SKM-1 treated with dmso at 0.1 percent for 144 hours (cell line): ENCODE data around the gene SPP1.
A peak's percentile ranks its signal among the peaks of the same experiment; 100 is the strongest.
"Not testable (repeated sequence)": the region's sequence is repeated elsewhere in the genome, so short reads cannot be mapped to it uniquely, and the experiment has no call there.

Source experiments
- DNase-seq: peaks from one replicate; lab custom pipeline; 2025; ENCODE audit not compliant: unreplicated experiment; lab: John Stamatoyannopoulos, UW

Gene SPP1

DNA sequence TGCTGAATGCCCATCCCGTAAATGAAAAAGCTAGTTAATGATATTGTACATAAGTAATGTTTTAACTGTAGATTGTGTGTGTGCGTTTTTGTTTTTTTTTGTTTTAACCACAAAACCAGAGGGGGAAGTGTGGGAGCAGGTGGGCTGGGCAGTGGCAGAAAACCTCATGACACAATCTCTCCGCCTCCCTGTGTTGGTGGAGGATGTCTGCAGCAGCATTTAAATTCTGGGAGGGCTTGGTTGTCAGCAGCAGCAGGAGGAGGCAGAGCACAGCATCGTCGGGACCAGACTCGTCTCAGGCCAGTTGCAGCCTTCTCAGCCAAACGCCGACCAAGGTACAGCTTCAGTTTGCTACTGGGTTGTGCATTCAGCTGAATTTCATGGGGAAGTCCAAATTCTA, at the start of gene SPP1:
Gene SPP1 (plus strand): TSS at position 249 of the 400 bp plus-strand sequence. CDS start 1,182 bp downstream, outside the sequence.
- DNase-seq: peak; percentile 84

DNA sequence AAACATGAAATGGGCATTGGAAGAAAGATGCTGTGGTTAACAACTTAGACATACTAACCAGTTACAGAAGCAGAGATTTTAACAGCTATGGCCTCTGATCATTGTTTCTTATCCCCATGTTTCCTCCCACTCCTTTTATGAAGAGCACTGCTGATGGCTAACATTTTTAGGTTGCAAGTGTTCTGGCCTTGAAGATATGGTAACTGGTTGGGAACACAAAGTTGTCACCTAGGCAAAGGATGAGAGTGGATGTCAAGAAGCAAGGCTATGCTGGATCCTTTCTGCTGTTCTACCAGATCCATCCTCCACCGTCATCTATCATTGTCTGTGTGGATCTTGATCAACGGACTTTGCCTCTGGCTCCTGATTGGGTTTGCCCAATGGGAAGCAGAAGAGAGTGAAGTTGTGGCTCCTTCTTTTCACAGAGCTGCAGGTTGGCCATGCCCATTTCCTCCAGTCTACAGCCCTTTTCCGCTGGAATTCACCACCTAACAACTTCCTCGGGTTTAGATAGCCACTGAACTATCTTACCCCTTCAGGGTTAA, 48.9 kb upstream of the SPP1 start:
- DNase-seq: no peak

DNA sequence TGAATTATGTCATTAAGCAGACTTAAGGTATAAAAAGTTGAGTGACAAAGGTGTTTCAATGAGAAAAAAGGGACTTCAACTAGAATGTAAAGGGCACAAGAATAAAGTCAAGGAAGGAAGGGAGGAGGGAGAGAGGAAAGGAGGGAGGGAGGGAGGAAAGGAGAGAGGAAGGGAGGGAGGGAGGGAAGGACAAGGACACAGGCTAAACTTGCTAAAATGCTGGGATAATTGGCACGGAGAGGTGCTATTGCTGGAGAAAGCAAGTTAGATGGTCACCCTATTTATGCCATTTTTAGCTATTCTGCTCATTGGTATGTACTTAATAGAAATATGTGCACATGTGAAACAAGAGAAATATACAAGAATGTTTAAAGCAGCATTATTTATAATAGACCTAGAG, 44.9 kb upstream of the SPP1 start:
- no peak for DNase-seq

DNA sequence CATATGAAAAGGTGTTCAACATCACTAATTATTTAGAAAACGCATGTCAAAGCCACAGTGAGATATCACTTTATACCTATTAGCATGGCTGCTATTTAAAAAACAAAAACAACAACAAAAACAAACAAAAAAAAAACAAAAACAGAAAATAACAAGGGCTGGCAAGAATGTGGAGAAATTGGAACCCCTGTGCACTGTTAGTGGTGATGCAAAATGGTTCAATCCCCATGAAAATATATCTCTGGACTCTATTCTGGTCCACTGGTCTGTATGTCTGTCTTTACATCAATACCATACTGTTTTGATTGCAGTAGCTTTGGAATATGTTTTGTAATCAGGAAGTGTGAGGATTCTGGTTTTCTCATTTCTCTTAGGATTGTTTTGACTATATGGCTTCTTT, 43.6 kb upstream of the SPP1 start:
- no peak for DNase-seq

DNA sequence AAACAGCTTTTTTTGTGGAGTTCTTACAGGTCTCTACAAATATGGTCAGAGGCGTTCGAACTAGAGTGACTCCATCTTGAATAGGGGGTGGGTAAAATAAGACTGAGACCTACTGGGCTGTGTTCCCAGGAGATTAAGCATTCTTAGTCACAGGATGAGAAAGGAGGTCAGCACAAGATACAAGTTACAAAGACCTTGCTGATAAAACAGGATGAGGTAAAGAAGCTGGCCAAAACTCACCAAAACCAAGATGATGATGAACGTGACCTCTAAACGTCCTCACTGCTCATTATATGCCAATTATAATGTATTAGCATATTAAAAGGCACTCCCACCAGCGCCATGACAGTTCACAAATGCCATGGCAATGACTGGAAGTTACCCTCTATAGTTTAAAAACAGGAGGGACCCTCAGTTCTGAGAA, 42.8 kb upstream of the SPP1 start:
- DNase-seq: no peak

DNA sequence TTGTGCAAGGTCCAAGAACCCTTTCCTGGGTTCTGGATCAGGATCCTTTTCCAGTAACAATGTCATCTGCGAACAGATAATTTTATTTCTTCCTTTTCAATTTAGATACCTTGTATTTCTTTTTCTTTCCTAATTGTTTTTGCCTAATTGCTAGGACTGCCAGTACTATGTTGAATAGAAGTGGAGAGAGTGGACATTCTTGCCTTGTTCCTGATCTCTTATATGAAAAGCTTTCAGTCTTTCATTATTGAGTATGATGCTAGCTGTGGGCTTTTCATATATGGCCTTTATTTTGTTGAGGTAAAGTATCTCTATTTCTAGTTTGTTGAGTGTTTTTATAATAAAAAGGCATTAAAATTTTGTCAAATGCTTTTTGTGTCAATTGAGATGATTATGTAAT, 42.2 kb upstream of the SPP1 start:
- no peak for DNase-seq

DNA sequence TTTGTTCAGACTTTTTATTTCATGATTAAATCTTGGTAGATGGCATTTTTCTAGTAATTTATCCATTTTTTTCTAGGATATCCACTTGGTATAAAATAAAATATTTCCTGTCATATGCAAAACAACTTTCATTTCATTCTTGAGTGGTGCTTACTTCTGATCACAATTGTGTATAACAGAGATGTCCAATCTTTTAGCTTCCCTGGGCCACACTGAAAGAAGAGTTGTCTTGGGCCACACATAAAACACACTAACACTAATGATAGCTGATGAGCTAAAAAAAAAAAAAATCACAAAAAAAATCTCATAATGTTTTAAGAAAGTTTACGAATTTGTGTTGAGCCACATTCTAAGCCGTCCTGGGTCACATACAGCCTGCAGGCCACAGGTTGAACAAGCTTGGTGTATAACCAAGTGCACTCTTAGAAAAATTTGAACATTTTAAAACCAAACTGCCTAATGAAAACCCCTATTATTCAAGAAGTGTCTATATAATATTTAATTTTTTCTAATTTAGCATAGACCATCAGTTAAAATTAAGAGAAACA, 41.3 kb upstream of the SPP1 start:
- DNase-seq: no peak

DNA sequence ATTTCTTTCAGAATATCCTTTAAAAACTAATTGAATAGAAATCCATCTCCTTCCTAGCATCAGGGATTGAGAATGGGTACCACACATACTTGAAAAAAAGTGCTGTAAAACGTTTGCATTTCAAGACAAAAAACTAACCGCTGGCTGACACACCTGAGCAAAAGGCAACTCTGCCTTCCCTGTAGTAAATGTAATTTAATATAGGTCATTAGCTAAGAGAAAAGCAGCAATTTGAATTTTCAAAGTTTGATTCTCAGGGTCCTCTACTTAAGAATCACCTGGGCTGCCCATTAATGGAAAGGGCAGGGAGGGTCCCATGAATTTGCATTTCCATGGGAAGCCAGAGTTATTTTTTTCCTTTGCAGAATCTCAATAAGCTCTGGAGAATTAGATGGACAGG, 40.5 kb upstream of the SPP1 start:
- DNase-seq: no peak

DNA sequence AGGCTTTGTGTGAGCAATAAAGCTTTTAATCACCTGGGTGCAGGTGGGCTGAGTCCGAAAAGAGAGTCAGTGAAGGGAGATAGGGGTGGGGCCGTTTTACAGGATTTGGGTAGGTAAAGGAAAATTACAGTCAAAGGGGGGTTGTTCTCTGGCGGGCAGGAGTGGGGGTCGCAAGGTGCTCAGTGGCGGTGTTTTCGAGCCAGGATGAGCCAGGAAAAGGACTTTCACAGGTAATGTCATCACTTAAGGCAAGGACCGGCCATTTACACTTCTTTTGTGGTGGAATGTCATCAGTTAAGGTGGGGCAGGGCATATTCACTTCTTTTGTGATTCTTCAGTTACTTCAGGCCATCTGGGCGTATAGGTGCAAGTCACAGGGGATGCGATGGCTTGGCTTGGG, 39.6 kb upstream of the SPP1 start:
- not testable (repeated sequence) for DNase-seq

DNA sequence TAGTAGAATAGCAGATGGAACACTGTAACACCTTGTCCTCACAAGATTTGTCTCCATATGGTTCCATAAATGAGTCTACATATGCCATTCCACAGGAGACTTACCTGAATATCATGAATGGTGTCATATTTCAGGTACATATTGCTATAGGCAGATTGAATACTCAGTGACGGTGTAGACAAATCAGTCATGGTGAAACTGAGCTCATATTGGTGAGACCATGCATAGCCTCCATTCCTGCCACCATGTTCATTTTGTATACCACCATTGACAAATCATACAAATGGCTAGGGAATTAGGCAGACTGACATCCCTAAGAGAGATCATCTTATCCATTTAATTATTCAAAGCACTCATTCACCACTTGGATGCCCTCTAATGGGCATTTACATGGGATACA, 38.0 kb upstream of the SPP1 start:
- DNase-seq: no peak

DNA sequence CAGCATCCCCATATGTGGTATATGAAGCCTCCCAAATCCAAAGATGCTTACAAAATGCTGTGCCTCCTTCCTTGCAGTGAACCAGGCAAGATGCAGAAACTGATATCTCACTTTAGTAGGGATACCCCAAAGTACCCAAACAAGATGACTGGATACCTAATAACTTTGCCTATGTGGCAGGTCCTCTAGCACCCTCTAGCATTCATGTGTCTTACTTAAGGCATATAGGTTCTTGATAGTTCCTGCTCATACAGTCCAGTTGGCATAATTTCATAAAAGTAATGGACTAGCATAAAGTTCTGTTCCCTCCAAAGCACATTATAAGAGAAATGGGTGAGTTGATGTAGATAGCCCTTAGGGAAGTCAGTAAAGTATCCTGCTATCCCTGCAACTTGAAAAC, 36.8 kb upstream of the SPP1 start:
- no peak for DNase-seq

DNA sequence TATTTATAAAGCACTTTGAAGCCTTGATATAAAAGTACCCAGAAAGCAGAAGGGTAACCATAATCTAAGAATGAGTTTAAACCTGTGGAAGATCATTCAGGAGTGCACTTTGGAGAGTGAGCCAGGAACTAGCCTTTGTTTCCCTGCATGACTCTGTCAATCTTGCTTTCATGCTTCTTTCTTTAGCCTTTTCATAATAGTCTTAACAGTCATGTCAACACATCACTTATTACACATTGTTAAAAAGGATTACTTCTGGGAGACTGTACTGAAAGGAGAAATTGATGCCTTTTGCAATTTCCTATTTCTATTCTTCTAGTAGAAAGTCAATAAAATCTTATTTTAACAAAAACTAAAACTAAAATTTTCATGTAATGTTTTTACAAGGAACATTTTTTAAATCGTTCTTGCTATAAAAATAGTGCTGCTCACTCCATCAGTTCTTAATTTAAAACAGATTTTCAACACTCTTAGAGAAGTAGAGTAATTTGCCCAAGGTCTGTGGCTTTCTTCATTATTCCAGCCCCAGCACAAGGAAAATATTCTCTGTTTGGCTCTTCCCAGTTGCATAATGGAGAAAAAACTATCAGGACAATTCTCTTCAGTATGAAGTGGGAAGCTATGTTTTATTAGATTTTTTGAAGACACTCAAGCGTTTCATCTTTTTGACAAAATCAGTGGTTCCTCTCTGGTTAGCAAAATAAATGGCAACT, 35.4 kb upstream of the SPP1 start:
- no peak for DNase-seq

DNA sequence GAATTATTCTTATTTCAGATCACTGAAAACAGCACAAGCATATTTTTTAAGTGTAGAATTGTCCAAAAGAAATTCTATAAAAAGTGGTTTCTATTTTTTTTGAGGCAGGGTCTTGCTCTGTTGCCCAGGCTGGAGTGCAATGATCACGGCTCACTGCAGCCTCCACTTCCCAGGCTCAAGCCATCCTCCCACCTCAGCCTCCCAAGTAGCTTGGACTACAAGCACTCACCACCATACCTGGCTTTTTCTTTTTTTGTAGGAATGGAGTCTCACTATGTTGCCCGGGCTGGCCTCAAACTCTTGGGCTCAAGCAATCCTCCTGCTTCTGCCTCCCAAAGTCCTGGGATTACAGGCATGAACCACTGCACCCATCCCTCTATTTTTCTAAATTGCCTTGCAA, 34.7 kb upstream of the SPP1 start:
- DNase-seq: not testable (repeated sequence)

DNA sequence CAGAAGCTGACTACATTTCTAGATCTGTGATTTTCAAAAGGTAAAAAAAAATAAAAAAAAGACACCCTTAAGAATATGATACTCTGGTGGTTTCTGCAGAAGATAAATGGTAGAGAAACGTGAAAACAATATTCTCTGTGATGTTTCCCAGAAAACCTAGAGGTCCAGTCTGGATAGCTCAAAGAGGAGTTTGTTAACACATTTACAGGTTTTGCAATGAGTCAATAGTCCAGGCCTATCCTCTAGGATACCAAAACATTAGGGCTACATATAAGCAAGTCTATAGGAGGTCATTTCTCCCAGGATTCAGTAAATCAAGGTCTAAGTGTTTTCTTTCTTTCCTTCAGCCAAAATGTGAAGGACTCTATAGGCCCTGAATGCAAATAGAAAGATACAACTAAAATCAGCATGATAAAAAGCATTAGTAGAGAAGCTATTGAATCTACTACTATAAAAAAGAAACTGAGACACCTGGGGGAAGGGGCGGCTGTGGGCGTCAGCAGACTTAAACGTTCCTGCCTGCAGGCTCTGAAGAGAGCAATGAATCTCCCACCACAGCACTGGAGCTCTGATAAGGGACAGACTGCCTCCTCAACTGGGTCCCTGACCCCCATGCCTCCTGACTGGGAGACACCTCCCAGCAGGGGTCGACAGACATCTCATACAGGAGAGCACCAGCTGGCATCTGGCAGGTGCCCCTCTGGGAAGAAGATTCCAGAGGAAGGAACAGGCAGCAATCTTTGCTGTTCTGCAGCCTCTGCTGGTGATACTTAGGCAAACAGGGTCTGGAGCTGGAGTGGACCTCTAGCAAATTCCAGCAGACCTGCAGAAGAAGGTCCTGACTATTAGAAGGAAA, 33.7 kb upstream of the SPP1 start:
- DNase-seq: no peak

DNA sequence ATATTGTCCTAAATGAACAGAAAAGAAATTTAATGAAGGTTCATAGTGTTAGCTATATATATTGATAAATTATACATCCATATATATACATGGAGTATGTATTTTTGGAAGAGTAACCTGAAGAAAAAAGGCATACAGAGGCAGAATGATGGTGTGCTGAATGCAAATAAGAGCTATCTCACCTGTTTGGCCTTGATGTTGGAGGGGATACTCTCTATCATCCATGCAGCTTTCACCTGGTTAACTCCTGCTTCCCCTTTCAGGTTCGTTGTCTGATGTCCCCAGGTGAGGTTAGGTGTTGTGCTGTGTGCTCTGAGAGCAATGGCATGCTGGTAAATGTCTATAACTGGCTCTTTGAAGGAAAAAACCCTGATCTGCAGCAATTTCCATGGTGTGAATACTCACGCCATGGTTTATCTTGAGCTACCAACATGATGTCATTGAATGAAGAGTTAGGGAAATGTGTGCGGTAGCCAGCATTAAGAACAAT, 31.8 kb upstream of the SPP1 start:
- DNase-seq: no peak

DNA sequence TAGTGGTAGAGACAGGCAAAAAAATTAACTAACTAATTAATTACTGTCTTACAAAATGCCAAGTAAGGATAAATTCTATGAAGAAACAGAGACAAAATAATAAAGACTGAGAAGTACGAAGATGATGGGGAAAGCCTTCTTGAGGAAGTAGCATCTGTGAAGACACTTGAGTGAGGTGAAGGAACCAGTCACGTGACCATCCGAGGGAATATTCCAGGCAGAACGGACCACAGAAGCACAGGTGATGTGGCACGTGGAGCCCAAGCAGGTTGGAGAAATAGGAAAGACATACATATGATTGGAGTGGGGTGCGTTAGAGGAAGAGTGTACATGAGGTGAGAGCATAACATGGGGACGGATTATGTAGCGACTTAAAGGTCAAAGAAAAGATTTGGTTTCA, 30.5 kb upstream of the SPP1 start:
- DNase-seq: no peak

DNA sequence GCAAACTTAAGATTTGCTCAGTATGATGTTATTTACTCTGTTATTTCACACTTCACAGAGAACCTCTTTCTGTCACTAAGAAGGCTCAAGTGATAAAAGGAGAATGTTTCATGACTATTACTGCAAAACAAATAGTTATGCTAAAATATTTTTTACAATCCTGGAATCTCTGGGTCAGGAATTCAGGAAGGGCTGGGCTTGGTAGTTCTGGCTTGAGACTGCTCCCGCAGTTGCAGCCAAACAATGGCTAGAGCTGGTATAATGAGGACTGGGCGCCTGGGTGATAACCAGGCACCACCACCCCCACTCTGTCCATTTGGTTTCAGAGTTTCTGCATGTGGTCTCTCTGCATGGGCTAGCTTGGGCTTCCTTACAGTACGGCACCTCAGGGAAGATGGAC, 28.7 kb upstream of the SPP1 start:
- no peak for DNase-seq

DNA sequence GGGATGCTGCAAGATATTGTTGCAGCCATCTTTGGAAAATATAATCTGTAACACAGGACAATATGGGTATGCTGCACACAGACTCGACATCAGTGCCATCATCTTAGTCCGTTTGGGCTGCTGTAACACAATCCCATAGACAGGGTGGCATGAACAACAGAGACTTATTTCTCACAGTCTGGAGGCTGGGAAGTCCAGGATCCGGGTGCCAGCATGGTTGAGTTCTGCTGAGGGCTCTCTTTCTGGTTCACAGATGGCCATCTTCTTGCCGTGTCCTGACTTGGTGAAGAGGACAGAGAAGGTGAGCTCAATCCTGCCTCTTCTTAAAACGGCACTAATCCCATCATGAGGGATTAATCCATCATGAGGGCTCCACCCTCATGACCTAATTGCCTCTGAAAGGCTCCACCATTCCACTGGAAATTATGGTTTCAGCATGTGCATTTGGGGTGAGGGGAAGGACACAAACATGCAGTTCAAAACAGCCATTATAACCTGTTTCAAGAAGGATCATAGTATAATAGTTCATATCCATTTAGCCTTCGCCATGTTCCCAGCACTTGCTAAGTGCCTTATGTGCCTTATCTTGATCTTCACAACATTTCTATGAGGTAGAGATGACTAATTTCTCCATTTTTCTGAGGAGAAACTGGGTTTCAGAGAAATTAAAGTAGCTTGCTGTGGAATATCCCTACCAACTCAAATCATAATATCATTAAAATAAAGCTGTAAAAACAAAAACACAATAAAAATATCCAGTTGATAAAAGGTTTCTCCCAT, 27.9 kb upstream of the SPP1 start:
- DNase-seq: no peak

DNA sequence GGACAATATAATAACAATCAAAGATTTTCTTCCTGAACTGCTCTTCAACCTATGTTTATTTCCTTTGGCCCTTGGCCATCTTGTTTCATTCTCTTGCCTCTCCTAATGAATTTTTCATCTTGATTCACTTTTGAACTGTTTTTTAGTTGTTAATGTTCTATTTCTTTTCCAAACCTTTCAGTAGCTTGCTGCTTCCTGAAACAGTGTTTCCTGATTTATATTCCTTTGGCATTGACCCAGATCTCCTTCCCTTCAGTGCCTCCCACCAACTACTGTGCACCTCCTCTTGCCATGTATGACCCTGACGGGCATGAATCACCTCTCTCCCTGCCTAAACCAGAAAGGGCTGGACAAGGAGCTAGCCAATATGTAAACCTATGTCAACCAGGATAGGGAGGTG, 25.6 kb upstream of the SPP1 start:
- no peak for DNase-seq

DNA sequence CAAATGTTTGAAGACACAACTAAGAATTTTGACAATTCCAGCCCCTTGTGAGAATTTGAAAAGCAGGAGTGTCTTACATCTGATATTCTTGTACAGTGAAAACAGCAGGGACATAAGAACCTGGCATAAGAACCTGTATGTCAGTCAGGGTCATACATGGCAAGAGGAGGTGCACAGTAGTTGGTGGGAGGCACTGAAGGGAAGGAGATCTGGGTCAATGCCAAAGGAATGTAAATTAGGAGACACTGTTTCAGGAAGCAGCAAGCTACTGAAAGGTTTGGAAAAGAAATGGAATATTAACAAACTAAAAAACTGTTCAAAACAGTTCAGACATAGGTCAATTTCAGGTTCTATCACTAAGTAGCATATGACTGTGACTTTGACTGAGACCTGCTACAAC, 25.0 kb upstream of the SPP1 start:
- no peak for DNase-seq

DNA sequence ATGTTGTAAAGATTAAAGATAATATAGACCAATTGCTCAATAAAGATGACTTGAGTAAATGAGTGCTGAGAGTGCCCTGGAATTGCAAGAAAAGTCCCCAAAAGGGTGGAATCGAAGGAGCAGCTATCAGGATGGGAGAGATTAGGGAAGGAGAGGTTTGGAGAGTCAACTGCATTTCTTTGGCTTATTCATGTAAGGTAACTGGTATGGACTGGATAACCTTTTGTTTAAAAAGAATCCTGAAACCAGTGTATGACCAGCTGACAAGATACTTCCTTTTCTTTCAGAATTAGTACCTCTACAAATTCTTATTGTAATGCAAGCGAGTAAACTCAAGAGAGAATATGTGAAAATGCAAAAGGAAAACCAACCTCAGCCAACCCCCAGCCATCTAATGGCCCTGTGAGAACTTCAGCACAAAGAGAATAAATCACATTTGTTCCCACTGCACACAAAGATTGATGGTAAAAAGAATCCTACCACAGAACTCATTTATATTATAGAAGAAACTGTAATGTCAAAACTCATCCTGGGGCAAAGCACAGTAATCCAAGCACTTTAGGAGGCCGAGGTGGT, 24.5 kb upstream of the SPP1 start:
- no peak for DNase-seq
